ENCODE measurements around the gene CLDN19.

The CLDN19 gene

DNA sequence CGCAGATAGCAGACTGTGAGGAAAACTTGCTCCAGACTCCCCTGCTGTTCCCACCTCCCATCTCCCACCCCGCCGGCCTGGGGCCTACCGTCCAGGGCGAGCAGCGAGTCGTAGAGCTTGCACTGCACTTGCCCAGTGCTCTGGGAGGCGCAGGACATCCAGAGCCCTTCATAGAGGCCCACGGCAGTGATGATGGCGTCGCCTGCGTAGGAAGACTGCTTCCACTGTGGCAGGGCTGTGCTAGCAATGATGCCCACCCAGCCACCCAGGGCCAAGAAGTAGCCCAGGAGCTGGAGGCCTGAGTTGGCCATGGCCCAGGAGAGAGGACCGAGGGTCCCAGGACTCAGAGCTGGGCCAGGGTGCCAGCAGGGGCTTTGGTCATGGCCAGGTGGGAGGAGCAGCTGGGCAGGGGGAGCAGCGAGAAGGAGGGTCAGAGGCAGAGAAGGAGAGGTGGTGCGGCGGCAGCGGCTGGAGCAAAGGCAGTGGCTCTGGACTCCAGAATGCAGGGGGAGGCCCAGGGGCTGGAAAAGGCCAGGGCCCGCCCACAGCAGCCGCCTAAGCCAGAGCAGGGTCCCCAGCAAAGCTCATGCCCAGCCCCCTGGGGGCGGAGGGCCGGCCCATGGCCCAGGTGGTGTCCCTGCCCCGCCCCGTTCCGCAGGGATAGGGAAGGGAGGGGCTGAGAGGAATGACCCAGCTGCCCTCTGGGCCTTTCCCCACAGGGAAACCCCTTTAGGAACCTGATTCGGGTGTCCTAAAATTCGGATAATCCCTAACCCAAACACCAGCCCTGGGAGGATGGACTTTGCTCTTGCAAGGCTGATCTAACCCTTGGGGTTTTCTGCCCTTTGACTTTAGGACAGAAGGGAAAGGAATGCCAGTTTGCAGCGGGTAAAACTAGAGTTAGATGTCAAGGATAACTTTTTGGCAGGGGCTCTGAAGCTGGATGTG is at the start of gene CLDN19:
TSS of gene CLDN19 (minus strand) at position 484 of the 948 bp plus-strand sequence. CDS start at position 311, 173 bp downstream.
- no peak for DNase-seq (ENCODE audit: extremely low spot score, insufficient read length, low read depth)
- FAIRE-seq, result no peak

DNA sequence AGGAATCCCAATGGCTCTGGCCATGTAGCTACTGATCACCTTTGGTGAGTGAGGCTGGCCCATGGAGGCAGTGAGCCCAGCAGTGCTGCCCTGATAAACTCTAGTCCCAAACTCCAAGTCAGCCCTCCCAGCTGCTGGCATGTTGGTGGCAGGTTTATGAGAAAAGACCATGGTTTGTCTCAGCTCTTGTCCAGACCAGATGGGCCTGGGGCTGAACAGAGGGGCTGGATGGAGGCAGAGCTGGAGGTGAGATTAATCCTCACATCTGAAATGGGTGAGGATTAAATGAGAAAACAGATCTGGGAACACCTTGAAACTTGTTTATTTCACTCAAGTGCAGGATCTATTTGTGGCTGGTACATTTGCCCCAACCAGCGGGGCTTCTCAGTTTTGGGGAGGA is 48.0 kb upstream of the CLDN19 start:
- DNase-seq (ENCODE audit: extremely low spot score, insufficient read length, low read depth) (no peak), FAIRE-seq (no peak)

GRCh38 chr1:42786097-42786496 is 46.1 kb upstream of the CLDN19 start:
- no peak for FAIRE-seq
- no peak for DNase-seq (ENCODE audit: extremely low spot score, insufficient read length, low read depth)

- no peak for DNase-seq (ENCODE audit: extremely low spot score, insufficient read length, low read depth)
- no peak for FAIRE-seq
These were observed 45.1 kb upstream of the CLDN19 start, which contains the start of gene TMEM269 for GRCh38 chr1:42784946-42785693. TMEM269 (plus strand) TSS chr1:42784991; CDS start chr1:42789894, 4,903 bp downstream.

- FAIRE-seq, result no peak
- DNase-seq (ENCODE audit: extremely low spot score, insufficient read length, low read depth), result no peak
These were observed 44.5 kb upstream of the CLDN19 start for GRCh38 chr1:42784547-42784945.

- FAIRE-seq, result no peak
These were observed 43.1 kb upstream of the CLDN19 start for GRCh38 chr1:42783092-42783491.

DNA sequence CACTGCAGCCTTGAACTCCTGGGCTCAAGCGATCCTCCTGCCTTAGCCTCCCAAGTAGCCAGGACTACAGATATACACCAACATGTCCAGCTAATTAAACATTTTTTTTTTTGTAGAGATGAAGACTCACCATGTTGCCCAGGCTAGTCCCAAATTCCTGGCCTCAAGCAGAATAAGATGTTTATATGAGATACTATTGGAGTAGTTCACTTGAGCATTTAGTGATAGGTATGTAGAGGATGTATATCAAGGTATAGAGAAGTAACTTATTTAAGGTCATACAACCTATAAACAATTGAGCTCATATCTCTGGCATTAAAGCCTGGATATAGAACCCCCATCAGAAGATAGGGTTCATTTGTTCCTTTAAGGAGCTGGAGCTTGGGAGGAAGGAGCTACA is 40.1 kb upstream of the CLDN19 start:
- DNase-seq (ENCODE audit: extremely low spot score, insufficient read length, low read depth), result no peak
- FAIRE-seq, result no peak

More at GRCh38 chr1:42783092-42783491, 43.1 kb upstream of the CLDN19 start:
- no peak for DNase-seq (ENCODE audit: extremely low spot score, insufficient read length, low read depth)

- FAIRE-seq (peak; percentile 59), DNase-seq (ENCODE audit: extremely low spot score, insufficient read length, low read depth) (no peak)
These were observed 39.7 kb upstream of the CLDN19 start for GRCh38 chr1:42779725-42780124.

DNA sequence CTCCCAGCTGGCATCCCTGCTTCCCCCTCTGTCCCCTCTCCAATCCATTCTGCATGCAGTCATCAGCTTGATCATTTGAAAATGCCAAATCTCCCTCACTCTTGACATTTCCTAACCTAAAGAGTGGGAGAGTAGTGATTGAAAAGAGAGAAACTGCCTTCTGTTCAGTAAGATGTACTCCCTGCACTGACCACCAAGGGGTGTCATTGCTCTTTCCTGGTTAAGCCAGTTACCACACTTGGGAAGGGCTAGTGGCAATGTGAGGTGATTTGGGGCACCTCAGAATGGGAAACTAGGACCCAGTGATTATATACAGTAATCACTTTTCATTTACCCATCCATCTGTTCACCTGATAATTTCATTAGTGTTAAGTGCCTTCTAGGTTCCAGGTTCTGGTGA is 37.8 kb upstream of the CLDN19 start:
- no peak for FAIRE-seq
- no peak for DNase-seq (ENCODE audit: extremely low spot score, insufficient read length, low read depth)

DNA sequence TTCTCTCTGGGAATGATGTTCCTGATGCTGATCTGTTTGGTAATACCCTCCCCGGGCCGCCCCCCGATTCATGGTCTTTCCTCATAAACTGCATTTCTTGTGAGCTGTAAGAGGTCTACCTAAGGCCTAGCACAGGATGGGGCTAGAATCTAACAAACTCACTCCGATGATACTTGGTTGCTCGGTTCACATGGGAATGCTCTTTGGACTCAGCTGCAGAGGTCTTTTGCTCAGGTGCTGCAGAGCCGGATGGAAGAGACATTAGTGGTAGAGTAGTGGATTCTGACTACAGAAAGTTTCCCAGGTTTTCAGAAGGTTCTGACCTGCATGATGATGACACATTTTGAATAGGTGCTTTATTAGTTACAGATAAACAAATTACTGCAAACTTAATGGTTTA is 36.5 kb upstream of the CLDN19 start:
- DNase-seq (ENCODE audit: extremely low spot score, insufficient read length, low read depth) (no peak), FAIRE-seq (no peak)

GRCh38 chr1:42774928-42775526 is 35.0 kb upstream of the CLDN19 start:
- FAIRE-seq (no peak), DNase-seq (ENCODE audit: extremely low spot score, insufficient read length, low read depth) (no peak)

DNA sequence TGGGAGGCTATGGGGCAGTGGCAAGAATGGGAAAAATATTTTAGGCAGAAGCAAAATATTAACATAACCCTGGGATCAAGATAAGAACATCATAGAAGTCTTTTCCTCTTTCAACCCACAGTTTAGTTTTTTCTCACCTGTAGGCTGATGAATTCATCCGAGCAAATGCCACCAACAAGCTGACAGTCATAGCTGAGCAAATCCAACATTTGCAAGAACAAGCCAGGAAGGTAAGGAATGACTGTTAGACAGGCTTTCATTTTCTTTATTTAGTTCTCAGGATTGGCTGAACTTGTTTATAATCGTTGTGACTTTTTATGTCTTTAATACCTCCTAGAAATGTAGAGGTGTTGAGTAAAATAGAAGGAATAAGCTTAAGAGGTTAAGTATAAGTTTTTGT is 33.4 kb upstream of the CLDN19 start:
- FAIRE-seq (no peak), DNase-seq (ENCODE audit: extremely low spot score, insufficient read length, low read depth) (no peak)

DNA sequence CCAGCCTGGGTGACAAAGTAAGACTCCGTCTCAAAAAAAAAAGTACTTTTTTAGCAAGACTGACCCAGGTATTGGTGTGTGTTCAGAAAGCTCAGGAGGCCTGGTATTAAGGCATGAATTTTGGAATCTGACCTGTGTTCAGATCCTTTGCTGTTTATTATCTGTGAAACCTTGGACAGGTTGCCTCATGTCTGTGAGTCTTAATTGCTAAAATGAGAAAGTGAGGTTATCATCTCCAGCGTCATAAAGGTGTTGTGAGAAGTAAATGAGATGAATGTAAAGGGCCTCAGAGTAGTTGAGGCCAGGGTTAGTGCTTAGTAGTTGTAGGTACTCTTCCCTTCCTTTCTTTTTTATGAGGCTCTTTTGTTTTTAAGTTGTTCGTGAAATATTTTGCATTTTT is 29.8 kb upstream of the CLDN19 start:
- no peak for DNase-seq (ENCODE audit: extremely low spot score, insufficient read length, low read depth)
- FAIRE-seq, result no peak

GRCh38 chr1:42768172-42768571 is 28.1 kb upstream of the CLDN19 start:
- FAIRE-seq (no peak), DNase-seq (ENCODE audit: extremely low spot score, insufficient read length, low read depth) (no peak)

DNA sequence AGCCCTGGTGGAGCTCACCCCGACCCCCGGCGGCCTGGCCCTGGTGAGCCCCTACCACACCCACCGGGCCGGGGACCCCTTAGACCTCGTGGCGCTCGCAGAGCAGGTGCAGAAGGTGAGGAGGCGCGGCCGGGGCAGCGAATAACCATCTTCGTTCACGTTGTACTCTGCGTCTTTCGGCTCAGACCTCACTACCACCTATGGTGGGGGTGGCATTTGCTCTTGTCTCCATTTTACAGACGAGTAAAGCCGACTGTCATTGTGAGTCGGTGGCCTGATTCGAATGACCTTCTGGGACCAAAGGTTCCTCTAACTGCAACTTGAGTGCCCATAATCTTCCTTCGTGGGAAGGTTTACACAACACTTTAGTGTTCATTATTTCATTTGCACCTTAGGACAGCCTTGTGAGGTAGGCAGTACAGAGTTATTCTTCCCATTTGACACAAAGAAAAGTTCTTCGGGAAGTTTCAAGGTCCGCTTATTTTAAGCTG is 27.5 kb upstream of the CLDN19 start:
- DNase-seq (ENCODE audit: extremely low spot score, insufficient read length, low read depth) (no peak), FAIRE-seq (peak; percentile 52)

DNA sequence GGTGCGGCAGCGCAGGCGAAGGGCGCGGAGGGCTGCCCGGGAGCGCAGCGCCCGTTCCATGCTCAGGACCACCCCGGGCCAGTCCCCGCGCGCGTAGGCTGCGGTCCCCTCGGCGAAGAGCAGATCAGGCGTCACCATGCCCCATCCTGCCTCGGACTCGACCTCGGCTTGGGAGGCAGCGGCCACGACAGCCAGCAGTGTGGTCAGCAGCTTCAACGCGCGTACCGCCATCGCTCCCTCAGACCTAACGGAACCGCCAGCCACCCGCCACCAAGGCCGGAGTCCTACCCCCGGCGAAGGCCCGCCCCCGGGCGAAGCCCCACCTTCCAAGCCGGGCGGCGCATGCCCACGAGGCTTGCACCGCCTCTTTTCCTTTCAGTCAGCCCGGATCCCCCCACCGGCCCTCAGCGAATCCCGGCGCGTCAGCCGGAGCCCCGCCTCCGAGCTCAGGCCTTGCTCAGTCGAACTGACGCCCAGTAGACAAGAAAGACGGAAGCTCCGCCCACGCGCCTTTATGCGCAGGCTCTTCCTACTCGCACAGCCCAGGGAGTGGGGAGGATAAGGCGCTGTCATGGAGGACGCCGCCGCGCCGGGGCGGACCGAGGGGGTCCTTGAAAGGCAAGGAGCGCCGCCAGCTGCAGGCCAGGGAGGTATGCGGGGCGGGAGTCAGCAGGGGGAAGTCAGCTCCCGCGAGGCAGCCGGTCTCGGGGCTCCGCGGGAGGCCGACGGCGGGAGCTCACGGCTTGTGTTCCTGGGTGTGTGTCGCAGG is 26.9 kb upstream of the CLDN19 start, which contains the start of the genes C1orf50 and P3H1:
TSS of gene C1orf50 (plus strand) at position 509 of the 769 bp plus-strand sequence. CDS start at position 572, 63 bp downstream.
TSS of gene P3H1 (minus strand) at position 288 of the 769 bp plus-strand sequence. CDS start at position 231, 57 bp downstream.
- FAIRE-seq, result peak; percentile 98
- peak; percentile 89 for DNase-seq (ENCODE audit: extremely low spot score, insufficient read length, low read depth)

GRCh38 chr1:42765832-42766740 is 26.1 kb upstream of the CLDN19 start:
- peak; percentile 35 for FAIRE-seq
- DNase-seq (ENCODE audit: extremely low spot score, insufficient read length, low read depth), result no peak

GRCh38 chr1:42765269-42765668 is 25.2 kb upstream of the CLDN19 start:
- DNase-seq (ENCODE audit: extremely low spot score, insufficient read length, low read depth) (no peak), FAIRE-seq (no peak)

Measured in GM18507 (cell line).